HL-60/S4 (cell line): ENCODE data around the gene ECM2.

Source experiments
- in situ Hi-C: fragments of 300-500 bp; cut with MboI; formaldehyde crosslinking; loops from 2 replicates; pipeline ENCODE4 v1.14.3; 2022; ENCODE audit warnings: low sequenced_read_pairs

Gene ECM2

DNA sequence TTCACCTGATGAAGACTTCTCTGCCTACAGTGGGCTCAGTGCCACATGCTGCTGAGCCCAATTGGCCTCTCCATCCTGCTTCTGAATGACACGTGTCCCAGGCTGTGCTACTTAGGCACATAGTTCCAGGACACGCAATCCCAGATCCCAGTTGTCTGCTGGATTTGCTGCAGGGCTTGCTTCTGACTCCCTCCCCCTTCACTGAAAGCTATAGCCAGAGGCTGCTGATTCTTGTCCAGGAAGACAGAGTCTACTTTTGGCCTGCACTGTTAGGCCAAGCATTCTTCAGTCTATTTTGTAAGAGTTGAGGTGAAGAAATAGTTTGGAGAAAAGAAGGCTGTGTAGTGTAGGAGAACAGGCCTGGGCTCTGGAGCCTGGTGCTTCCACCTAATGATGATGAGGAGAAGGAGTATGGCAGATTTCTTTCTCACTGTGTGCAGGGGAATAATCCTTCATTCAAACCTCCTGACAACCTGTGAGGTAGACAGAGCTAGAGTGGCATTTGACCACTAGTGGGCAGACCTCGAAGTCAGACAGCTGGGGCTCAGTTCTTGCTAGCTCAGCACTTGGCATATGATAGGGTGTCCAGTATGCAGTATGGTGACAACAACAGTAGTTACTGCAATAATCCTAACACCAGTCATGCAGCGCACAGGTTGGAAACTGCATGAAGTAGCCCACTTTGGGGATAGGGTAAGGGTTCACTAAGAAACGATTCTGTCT is 34.0 kb downstream of the ECM2 start:
- in situ Hi-C loops: no loop called here

DNA sequence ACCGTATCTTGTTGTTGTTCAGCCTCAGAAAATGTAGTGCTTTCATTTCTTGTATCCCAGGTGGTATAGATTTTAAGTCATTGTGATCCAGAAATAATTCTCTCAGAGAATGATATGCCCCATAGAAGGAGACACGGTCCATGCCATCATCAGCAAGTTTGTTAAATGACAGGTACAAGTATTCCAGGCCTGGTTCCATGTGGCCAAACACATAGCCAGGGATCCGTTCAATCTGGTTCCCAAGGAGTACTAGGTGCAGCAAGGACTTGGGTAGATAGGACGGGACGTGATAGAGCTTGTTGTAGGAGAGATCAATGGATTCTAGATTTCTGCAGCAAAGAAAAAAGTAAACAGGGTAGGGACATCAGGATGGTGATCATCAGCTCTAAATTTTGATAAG is 35.1 kb downstream of the ECM2 start:
- in situ Hi-C loops: no loop called here

DNA sequence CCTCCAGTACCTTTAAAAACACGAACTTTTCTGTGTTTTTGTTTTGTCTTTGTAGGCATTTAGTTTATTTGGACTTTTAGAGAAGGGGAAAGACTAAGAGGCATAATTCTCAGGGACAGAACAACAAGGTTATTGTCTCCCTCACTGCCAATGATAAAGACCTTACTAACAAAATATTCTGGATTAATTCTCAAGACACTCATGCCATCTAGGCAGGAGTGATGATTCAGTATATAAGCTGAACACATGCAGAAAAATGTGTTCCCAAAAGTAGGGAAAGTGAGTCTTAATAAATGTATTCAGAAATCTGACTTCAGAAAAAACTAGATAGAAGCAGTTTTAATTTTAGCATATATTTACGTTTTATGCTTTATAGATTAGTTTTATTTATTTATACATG is 36.1 kb downstream of the ECM2 start:
- in situ Hi-C loops: no loop called here

DNA sequence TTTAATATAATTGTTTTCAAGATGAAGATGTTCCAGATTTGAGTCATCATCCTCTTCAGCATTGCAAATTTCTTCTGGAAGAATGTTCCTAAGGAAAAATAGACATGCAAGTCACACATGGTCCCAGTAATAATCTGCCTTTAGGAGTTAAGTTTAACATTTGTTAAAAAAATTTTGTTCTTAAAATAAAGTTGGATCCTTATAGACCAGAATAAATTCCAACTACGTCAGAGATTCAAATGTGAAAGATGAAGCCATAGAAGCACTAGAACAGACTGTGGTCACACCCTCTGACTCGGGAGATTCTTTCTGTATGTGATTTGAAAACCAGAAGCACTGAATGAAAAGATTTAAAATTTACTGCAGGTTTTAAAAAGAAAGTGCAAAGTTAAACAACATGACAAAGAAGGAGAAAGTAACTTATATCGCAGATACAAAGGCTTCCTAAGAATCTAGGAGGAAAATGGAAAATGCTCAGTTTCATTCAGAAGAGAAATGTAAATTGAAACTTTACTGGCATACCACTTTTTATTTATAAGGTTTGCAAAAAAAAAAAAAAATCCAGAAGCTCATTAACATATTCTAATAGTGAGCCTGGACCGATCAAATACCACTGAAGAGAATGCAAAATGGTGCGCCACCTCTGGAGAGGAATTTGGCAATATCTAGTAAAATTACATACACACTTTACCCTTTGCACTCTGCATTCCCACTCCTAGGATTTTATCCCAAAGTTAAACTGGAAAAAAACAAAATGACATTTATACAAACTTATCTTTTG is 39.2 kb downstream of the ECM2 start:
- in situ Hi-C loops: no loop called here

DNA sequence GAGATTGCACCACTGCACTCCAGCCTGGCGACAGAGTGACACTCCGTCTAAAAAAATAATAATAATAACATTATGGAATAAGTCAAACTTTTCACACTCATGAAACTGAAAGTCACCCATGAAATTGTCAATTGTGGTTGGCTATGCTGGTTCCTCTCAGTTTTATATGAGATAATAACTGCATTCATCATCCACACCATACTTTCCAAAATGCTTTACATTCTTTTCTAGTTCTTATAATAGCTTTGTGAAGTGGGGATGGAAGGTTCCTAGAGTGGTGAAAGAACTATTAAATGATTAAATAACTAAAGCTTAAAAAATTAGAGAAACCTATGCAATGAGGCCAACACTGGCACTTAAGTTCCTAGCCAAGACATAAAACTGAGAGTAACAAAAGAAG is 40.9 kb downstream of the ECM2 start:
- in situ Hi-C loops: no loop called here

DNA sequence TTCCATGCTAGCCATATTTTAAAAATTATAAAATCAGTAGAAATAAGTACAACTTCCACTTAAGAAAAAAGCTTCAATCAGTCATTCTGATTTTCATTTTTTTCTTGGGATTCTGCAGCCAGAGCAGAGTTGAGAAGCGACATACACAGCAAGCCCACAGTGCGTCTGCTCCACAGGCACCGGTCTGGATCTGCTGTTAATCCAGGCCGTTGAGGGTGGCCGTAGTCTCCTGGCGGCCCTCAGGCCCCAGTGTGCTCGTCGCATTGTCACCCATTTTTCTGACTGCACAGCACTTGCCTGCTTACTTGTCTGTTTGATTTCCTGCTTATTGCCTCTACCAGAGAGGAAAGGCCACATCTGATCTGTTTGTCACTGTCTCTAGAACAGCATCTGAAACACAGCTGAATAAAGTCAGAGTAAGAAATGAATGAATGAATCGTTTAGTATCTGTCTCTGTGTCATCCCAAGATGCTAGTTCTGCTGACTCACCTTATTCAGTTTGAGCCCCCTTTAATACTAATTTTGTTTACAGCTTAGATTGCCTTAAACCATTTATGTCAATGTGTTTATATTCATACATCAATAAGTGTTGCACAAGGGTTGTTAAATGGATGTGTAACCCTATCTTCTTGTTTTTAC is 41.9 kb downstream of the ECM2 start:
- in situ Hi-C loops: no loop called here

DNA sequence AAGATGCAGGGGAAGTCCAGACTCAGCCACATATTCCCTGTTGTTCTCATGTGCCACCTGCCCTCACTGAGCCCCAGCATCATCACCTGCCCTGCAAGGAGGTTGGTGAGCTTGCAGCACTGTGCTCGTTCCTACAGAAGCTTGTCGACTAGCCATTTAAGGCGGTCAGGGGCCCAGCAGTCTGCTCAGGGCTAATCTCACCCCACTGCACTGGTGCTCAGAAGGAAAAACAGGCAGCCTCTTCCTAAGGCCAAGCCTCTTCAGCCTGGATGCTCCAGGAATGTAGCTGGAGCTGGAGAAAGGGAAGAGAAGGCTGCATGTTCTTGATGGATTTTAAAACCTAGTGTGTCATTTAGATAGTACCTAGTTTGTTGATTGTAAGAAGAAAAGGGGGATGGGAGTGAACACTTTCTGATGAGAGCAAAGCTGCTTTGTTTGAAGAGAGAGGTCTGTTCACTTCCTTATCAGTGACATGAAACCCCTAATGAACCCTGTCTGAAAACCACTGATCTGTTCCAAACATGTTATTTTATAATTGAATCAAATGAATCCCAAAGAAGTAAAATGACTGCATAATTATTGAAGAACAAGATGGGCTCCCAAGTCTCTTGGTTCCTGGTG is 42.9 kb downstream of the ECM2 start:
- in situ Hi-C loops: no loop called here

DNA sequence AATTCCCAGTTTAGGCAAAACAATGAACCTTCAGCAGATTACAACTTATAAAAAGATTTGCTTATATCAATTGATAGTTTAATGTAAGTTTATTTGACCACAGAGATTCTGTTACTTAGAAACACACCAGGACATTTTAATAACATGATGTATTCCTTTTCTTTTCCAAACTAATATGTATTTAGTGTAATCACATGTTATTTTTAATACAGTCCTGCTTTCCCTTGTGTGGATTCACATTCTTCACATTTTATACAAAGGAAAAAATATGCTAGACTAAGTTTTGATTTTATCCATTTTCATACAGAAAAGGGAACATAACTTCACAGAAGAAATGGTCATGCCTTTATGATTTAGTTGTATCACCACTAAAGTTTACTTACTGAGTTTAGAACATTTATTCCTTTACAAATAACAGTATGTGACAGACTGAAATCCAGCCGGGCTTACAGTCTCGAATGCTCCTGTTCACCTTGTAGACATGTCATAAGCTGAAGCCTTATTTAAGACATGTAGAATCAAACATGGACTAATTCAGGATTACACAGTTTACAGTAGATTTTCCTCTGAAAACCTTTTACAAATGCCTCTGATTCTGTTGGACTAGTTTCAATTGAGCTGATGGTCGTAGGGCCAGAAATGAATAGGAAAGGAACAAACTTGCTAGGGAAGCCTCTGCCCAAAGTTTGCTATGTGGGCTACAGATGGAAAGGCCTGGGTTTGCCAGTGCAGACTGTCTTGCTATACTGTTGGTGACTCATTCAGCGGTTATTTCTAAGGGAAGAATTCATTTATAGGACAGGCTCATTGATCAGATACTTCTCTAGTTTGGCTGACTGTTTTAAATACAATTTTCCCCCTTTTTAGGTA is 46.9 kb downstream of the ECM2 start:
- in situ Hi-C loops: no loop called here

DNA sequence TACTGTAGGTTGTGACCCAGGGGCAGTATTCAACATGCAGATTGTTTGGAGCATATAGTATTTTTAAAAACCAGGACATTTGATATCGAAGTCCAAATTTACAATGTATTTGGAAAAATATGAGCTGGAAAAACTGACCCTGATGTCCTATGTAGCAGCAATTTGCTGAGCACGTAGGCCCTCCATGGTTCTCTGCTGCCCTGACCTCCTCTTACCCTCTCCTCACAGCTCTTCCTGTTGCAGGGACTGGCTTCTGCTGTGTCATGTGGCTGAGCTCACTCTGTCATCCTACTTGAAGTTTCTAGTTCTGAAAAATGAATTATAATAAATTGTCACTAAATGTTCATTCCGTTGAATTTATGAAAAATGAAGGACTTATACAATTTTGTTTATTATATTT is 49.4 kb downstream of the ECM2 start:
- in situ Hi-C loops: no loop called here

DNA sequence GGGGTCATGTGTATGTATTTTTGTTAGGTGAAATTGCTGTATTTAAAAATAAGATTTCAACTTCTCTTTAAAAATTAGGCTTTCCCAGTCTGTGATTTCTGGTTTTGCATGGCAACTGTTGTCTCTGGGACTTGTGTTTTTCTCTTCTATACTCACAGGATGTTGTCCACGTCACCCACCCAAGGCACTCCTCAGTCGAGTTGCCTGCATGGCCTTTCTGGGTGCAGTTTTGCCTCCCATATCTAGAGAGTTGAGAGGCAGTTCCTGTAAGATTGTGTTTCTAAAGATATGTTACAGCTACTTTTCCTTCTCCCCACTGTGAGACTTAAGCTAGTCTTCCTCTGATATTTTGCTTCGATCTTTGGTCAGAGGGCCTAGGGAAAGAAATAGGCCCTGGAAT is 51.2 kb downstream of the ECM2 start:
- in situ Hi-C loops: no loop called here

DNA sequence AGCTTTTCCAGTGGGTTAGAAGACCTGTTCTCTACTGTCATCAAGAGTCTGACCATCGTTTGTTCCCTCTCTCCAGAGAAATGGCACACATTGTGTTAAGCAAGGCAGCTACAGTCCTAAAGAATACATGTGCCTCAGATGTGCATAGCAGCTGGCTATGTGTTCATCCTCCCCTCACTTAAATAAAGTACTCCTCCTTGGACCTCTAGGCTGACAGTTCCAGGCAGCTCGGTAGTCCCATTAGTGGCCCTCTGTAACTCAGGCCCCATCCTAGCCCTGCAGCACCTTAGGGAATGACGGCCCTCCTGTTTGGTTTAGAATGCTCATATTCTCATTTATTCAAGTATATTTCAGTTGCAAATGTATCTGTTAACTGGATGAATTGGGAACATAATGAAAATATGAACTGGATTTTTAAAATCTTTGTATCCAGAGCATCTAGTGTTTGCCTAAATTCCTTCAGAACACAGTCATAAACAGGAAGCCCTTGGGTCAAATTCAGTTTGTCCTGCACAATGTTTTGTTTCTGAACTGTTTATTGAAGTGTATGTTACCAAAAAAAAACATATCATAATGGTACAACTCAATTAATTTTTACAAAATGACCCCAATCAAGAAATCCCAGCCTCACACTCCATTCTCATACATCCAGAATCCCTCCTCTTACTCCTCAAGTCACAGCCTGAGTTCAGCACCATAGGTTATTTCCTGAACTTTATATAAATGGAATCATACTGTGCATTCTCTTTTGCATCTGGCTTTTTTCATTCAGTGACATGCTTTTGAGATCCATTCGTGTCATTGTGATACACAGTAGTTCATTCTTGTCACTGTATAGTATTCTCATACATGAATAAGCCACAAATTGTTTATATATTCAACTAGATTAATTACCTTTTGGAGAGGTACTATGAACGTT is 51.9 kb downstream of the ECM2 start:
- in situ Hi-C loops: no loop called here

DNA sequence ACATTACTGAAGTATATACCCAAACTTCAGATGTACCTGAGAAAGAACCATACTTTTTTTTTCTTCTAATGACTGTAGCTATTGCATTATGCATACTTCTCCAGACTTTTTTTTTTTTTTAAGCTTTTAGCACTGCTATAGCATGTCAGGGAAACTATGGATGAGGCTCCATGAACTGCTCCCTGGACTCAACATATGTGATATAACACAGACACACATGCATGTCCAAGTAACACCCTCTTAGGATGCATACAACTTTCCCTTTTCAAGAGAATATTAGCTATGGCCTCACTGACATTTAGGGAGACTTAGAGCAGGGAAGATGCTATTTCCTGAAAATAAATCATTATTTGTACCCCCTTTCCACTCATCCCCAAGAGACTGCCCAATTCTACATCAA is 53.0 kb downstream of the ECM2 start:
- in situ Hi-C loops: no loop called here

DNA sequence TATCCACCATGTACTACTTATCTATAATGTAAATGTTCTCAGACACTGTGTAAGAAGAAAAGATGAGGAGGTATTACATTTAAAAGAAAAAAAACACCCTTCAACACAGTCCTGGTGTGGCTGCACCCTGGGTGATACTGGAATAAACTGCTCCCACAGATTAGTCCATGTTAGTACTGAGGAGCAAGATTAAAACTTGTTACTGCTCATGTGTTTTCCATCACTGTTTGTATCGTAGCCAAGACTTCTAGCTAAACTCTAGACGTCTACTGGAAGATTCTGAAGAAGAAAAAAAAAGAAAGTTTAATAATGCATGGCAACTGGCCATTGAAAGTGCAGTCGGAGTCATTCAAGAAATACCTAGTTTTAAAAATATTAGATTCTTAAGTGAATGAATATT is 53.5 kb downstream of the ECM2 start, which contains the start of gene ASPN:
ASPN (minus strand) TSS at position 178 of the 400 bp plus-strand sequence.
- in situ Hi-C loops: no loop called here

DNA sequence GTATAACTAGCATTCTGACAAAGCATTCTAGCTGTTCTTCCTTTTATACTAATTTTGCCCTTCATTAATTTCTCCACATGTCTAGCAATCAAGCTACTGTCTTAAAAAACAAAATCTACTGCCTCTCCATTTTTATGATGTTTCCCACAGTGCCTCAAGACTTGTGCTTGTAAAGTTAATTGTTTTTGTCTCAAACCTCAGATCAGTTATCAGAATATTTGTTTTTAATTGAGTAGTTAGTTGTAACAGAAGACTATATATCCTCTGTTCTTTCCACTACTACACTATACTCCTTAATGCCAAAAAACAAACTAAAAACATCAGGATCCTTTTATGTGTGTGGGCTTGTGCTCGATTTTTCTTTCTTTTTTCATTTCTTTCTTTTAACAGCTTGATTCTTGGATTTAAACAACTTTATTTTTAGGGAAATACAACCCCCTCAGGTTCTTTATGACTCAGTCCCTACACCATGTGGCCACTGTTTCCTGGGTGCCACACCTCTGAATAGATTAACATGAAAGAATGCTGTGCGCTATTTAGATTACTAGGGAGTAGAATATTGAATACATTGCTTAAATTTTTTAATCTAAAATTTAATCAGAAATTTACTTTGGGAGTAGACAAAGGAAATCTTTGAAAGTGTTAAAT is 54.7 kb downstream of the ECM2 start:
- in situ Hi-C loops: no loop called here

DNA sequence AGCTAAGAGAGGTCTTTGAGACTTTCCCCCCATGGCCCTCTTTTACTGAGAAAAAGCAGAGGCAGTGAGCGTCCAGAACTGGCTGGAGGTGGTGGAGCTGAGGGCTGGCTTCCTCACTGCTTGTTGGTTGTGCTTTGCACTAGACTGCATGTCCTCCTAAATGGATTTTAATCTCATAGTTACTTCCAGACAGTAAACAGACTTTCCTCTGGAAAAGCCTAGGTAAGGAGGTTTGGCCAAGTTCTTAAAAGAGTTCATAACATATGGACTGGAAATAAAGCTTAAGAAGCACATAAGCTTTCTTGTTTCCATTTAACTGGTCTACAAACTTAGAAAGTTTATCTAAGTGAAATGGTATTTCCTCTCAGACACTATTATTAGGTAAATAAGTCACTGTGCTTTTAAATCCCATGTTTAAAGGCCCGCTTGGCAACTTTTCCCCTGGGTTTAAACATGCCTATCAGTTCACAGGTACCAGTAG is 55.5 kb downstream of the ECM2 start:
- in situ Hi-C loops: no loop called here

DNA sequence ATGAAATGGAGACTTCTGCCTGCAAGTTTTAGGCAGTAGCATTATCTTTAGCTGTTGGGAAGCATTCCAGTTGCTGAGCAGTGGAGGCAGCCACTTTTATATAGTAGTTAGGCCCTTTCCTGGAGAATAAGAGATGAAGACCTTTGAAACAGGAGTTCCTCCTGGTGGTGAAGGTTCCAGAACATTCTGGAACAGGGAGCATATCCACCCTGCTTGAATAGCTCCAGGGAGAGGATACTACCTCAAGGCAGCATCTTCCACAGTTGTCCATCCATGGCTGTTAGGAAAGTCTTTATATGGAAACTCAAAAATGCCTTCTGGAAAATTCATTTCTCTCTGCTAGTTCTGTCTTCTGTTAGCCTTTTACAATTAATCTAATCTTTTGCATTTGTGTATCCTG is 56.4 kb downstream of the ECM2 start:
- in situ Hi-C loops: no loop called here

DNA sequence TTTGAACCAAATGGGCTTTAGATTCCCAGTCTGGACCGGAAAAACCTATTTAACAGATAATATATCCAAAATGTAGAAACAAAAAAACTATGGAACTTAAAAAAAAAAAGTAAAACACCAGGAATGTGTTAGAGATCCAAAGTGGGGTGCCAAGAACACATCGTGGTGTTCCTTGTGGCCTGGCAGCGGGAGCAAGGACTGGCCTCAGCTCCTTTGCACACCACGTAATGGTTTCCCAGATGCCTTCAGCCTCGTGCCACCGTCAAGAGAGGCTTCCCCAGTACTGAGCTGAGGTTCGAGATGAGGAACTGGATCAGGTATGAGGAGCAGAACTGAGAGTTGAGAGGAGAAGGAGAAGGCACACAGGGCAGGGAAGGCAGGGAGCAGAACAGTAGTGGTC is 57.0 kb downstream of the ECM2 start:
- in situ Hi-C loops: no loop called here

DNA sequence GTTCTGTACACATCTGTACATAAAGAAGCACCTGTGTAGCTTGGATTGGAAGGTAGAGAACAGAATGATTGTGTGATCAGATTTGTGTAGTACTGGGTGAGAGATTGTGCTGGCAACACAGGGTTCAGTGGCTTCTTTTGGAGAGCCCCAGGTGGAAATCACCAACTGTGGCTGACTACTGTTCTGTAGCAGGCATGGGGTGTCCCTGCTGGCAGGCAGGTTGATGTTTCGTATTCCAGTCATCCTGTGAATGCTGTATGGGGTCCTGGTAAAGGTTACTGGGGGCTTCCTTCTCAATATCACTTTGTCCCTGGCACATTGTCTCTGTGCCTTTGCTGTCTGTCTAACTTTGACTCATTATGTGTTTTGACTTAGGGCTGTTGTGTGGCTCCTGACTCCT is 58.8 kb downstream of the ECM2 start:
- in situ Hi-C loops: no loop called here

DNA sequence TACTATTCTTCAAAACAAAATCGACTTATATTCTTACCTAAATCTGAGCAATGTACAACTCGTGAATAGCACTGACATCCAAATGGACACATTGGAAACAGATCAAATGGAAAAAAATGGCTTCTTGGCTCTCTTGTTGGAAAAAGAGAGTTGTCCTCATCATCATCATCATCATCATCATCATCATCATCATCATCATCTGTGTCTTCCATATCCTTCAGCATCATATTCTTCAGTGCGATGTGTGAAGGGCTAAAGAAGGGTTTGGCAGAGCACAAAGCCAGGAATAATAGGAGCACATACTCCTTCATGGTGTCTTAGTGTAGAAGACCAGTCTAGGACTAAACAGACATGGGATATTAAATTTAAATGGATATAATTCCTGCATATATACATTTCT is 61.2 kb downstream of the ECM2 start:
- in situ Hi-C loops: no loop called here
